Fibroblast of skin of back (primary cell): ENCODE data around the gene ADAMTSL1.

Source experiments
- DNase-seq: peaks from one replicate; pipeline ENCODE4 v3.0.0-alpha.2; 2013

Gene ADAMTSL1

GRCh38 chr9:18467696-18468095 is 6.3 kb upstream of the ADAMTSL1 start:
- DNase-seq, result no peak

GRCh38 chr9:18472435-18472834 is 1.5 kb upstream of the ADAMTSL1 start:
- DNase-seq, result no peak

- DNase-seq, result no peak
Observed at GRCh38 chr9:18472841-18473251, 1.1 kb upstream of the ADAMTSL1 start.

GRCh38 chr9:18474783-18475182 is 830 bp downstream of the ADAMTSL1 start:
- DNase-seq, result peak; percentile 59

GRCh38 chr9:18477121-18477660 is 3.2 kb downstream of the ADAMTSL1 start:
- no peak for DNase-seq

GRCh38 chr9:18477719-18478118 is 3.8 kb downstream of the ADAMTSL1 start:
- no peak for DNase-seq

- peak; percentile 89 for DNase-seq
Observed at GRCh38 chr9:18478501-18479361, 4.8 kb downstream of the ADAMTSL1 start.

GRCh38 chr9:18479405-18479804 is 5.5 kb downstream of the ADAMTSL1 start:
- DNase-seq, result peak; percentile 58

GRCh38 chr9:18480662-18481093 is 6.7 kb downstream of the ADAMTSL1 start:
- peak; percentile 87 for DNase-seq

GRCh38 chr9:18482371-18482770 is 8.4 kb downstream of the ADAMTSL1 start:
- no peak for DNase-seq

GRCh38 chr9:18485714-18486113 is 11.8 kb downstream of the ADAMTSL1 start:
- DNase-seq, result peak; percentile 64

- DNase-seq, result no peak
Observed at GRCh38 chr9:18487611-18488010, 13.7 kb downstream of the ADAMTSL1 start.

- no peak for DNase-seq
Observed at GRCh38 chr9:18488886-18489285, 14.9 kb downstream of the ADAMTSL1 start.

- peak; percentile 81 for DNase-seq
Observed at GRCh38 chr9:18489861-18490260, 15.9 kb downstream of the ADAMTSL1 start.

GRCh38 chr9:18490641-18491370 is 16.9 kb downstream of the ADAMTSL1 start:
- DNase-seq, result peak; percentile 100

GRCh38 chr9:18492612-18493011 is 18.7 kb downstream of the ADAMTSL1 start:
- DNase-seq, result peak; percentile 67

- peak; percentile 81 for DNase-seq
Observed at GRCh38 chr9:18493451-18493993, 19.6 kb downstream of the ADAMTSL1 start.

- no peak for DNase-seq
Observed at GRCh38 chr9:18495065-18495464, 21.1 kb downstream of the ADAMTSL1 start.

- DNase-seq, result peak; percentile 37
Observed at GRCh38 chr9:18496256-18497000, 22.5 kb downstream of the ADAMTSL1 start.

- DNase-seq, result no peak
Observed at GRCh38 chr9:18499062-18499461, 25.1 kb downstream of the ADAMTSL1 start.

- no peak for DNase-seq
Observed at GRCh38 chr9:18499980-18500379, 26.0 kb downstream of the ADAMTSL1 start.

GRCh38 chr9:18500451-18500850 is 26.5 kb downstream of the ADAMTSL1 start:
- no peak for DNase-seq
